Left colon (tissue), 2 donors: ENCODE data around the gene ARHGAP11A. TPM values are rescaled to one million over a fixed set of nuclear protein-coding genes. Genes with fewer than 3 reads are reported as not detected.
A peak's percentile ranks its signal among the peaks of the same experiment; 100 is the strongest.

Experiments used
- ATAC-seq: fragments of 200-7000 bp; cut with Tn5 transposase; one replicate; pipeline ENCODE4 v1.9.1; 2020; ENCODE audit warnings: mild to moderate bottlenecking, moderate library complexity
- DNase-seq, 2 donors: peaks; one replicate each; pipeline ENCODE4 v3.0.0-alpha.2; 2020
- intact Hi-C, 2 donors: fragments of 100-400 bp; cut with DNase I in 1 of 2; cut with micrococcal nuclease in 1 of 2; formaldehyde crosslinking; loops; one replicate each; pipeline versions ENCODE4 v1.11.2 to v1.14.0; 2022; cut with DNase I, micrococcal nuclease
- total RNA-seq, 2 donors: library from RNA; stranded (reverse); fragmentation: NEBNext Ultra II Directional; extraction: Animal tissue kit (Norgen Biotek cat#: 25700); gene quantifications; one replicate each; pipeline ENCODE4 v1.2.1, GENCODE V29; 2021
- donor health status: DM: no; HTN: no; CAD: no.
- donor health status: DM: yes; HTN: yes; CAD: no.

ARHGAP11A gene
- total RNA-seq, 2 donors from 2014 or later = 6.4 to 15.5 TPM

- intact Hi-C loops = no loop called here
- ATAC-seq = peak; percentile 90
- DNase-seq = peak in 1 of 2 donors; percentile 35
These were observed 36.0 kb downstream of the ARHGAP11A start for GRCh38 chr15:32651229-32651837.

GRCh38 chr15:32652178-32652577 lies 36.9 kb downstream of the ARHGAP11A start:
- DNase-seq (no peak), ATAC-seq (no peak)
- intact Hi-C loops = no loop called here

- intact Hi-C loops = no loop called here
- ATAC-seq = no peak
- no peak for DNase-seq
These were observed 40.8 kb downstream of the ARHGAP11A start for GRCh38 chr15:32656091-32656490.

- intact Hi-C loops = no loop called here
- DNase-seq (no peak), ATAC-seq (no peak)
These were observed 41.2 kb downstream of the ARHGAP11A start for GRCh38 chr15:32656496-32656895.

GRCh38 chr15:32657198-32657883 lies 42.0 kb downstream of the ARHGAP11A start:
- DNase-seq = no peak
- intact Hi-C loops = no loop called here
- peak; percentile 91 for ATAC-seq

- intact Hi-C loops = no loop called here
- ATAC-seq = no peak
- DNase-seq = no peak
These were observed 42.6 kb downstream of the ARHGAP11A start for GRCh38 chr15:32657941-32658340.

- intact Hi-C loops = loop anchor here in 1 of 2 donors (5.0 kb wide), 1 partner anchor 333 kb away; no protein-coding TSS in a partner anchor
- DNase-seq (no peak), ATAC-seq (peak; percentile 15)
These were observed 44.2 kb downstream of the ARHGAP11A start for GRCh38 chr15:32659340-32660155.

GRCh38 chr15:32663671-32664070 lies 48.4 kb downstream of the ARHGAP11A start:
- intact Hi-C loops = loop anchor here in 1 of 2 donors (5.0 kb wide), 1 partner anchor 329 kb away; no protein-coding TSS in a partner anchor
- DNase-seq = no peak

GRCh38 chr15:32664796-32665195 lies 49.5 kb downstream of the ARHGAP11A start:
- ATAC-seq = no peak
- no peak for DNase-seq
- intact Hi-C loops = loop anchor here in 1 of 2 donors (5.0 kb wide), 1 partner anchor 328 kb away; no protein-coding TSS in a partner anchor

More at GRCh38 chr15:32663671-32664070, 48.4 kb downstream of the ARHGAP11A start:
- no peak for ATAC-seq

GRCh38 chr15:32667321-32667720 lies 52.0 kb downstream of the ARHGAP11A start:
- ATAC-seq = no peak
- DNase-seq = no peak
- intact Hi-C loops = no loop called here

GRCh38 chr15:32668942-32669341 lies 53.6 kb downstream of the ARHGAP11A start:
- DNase-seq (no peak), ATAC-seq (no peak)
- intact Hi-C loops = no loop called here

GRCh38 chr15:32669896-32670611 lies 54.8 kb downstream of the ARHGAP11A start:
- intact Hi-C loops = no loop called here
- ATAC-seq (no peak), DNase-seq (no peak)

GRCh38 chr15:32670623-32671022 lies 55.3 kb downstream of the ARHGAP11A start:
- DNase-seq = no peak
- intact Hi-C loops = no loop called here
- ATAC-seq = no peak

GRCh38 chr15:32671339-32672325 lies 56.3 kb downstream of the ARHGAP11A start:
- intact Hi-C loops = no loop called here
- ATAC-seq = no peak
- DNase-seq = no peak

GRCh38 chr15:32674681-32675080 lies 59.4 kb downstream of the ARHGAP11A start:
- intact Hi-C loops = no loop called here
- no peak for ATAC-seq

GRCh38 chr15:32675466-32675865 lies 60.2 kb downstream of the ARHGAP11A start:
- intact Hi-C loops = no loop called here
- DNase-seq (no peak), ATAC-seq (no peak)

More at GRCh38 chr15:32674681-32675080, 59.4 kb downstream of the ARHGAP11A start:
- DNase-seq = no peak

- DNase-seq = no peak
- intact Hi-C loops = no loop called here
- ATAC-seq = no peak
These were observed 60.9 kb downstream of the ARHGAP11A start for GRCh38 chr15:32676169-32676568.
